Right ventricle myocardium inferior (tissue), 1 donor: ENCODE measurements around the gene NR6A1. TPM values are rescaled to one million over a fixed set of nuclear protein-coding genes. Genes with fewer than 3 reads are reported as not detected.

ENCODE experiments used
- ATAC-seq: fragments of 200-7000 bp; cut with Tn5 transposase; one replicate; pipeline ENCODE4 v1.9.1; 2020; ENCODE audit warnings: mild to moderate bottlenecking, moderate library complexity
- DNase-seq: peaks from one replicate; pipeline ENCODE4 v3.0.0; 2021; ENCODE audit errors: missing footprints
- intact Hi-C: fragments of 100-400 bp; cut with DNase I; formaldehyde crosslinking; loops from one replicate; pipeline ENCODE4 v1.11.0; 2022
- total RNA-seq: library from RNA; stranded (reverse); fragmentation: NEBNext Ultra II Directional; extraction: Animal tissue kit (Norgen Biotek cat#: 25700); gene quantifications from one replicate; pipeline ENCODE4 v1.2.1, GENCODE V29; 2021
- donor health status: DM: no; HTN: yes; CAD: no; lungs with severe emphysema.

Gene NR6A1
- total RNA-seq, 1 donor from 2014 or later = 1.2 TPM

GRCh38 chr9:124496463-124496862 lies 274.6 kb downstream of the NR6A1 start:
- no peak for ATAC-seq
- intact Hi-C loops = no loop called here
- DNase-seq = no peak

GRCh38 chr9:124496075-124496449 lies 275.0 kb downstream of the NR6A1 start:
- intact Hi-C loops = no loop called here
- ATAC-seq = no peak
- no peak for DNase-seq

GRCh38 chr9:124495126-124496074 lies 275.7 kb downstream of the NR6A1 start:
- ATAC-seq (no peak), DNase-seq (peak; percentile 68)
- intact Hi-C loops = no loop called here

DNA sequence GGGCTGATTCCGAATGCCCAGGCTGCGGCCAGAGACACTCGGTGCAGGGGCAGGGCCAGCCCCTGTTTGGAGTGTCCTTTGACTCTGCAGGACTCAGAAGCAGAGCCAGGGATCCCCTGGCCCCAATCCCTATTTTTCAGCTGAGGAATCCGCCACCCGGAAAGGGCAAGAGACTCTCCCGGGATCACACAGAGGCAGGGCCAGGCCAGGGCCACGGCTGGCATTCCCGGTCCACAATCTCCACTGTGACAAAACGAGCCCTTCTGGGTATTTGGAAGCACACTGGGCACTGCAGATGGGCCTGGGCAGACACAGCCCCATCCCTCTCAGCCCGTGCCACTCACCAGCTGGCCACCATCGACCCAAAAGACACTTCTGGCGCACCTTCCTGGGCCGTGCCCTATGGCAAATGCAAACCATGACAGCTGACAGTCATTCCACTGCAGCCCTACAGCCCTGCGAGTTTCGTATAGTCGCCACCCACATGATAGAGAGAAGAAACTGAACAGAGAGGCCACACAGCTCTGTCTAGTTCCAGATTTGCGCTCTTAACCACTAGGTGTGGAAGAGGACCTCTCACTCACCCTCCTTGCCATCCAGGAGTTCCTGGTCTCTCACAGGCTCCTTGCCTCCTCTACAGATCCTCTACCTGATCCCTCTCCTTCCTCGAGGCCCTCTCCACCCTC lies 277.2 kb downstream of the NR6A1 start:
- no peak for DNase-seq
- no peak for ATAC-seq
- intact Hi-C loops = no loop called here

GRCh38 chr9:124493218-124493617 lies 277.9 kb downstream of the NR6A1 start:
- DNase-seq (no peak), ATAC-seq (no peak)
- intact Hi-C loops = no loop called here

GRCh38 chr9:124492818-124493217 lies 278.3 kb downstream of the NR6A1 start:
- ATAC-seq (no peak), DNase-seq (peak; percentile 37)
- intact Hi-C loops = no loop called here

DNA sequence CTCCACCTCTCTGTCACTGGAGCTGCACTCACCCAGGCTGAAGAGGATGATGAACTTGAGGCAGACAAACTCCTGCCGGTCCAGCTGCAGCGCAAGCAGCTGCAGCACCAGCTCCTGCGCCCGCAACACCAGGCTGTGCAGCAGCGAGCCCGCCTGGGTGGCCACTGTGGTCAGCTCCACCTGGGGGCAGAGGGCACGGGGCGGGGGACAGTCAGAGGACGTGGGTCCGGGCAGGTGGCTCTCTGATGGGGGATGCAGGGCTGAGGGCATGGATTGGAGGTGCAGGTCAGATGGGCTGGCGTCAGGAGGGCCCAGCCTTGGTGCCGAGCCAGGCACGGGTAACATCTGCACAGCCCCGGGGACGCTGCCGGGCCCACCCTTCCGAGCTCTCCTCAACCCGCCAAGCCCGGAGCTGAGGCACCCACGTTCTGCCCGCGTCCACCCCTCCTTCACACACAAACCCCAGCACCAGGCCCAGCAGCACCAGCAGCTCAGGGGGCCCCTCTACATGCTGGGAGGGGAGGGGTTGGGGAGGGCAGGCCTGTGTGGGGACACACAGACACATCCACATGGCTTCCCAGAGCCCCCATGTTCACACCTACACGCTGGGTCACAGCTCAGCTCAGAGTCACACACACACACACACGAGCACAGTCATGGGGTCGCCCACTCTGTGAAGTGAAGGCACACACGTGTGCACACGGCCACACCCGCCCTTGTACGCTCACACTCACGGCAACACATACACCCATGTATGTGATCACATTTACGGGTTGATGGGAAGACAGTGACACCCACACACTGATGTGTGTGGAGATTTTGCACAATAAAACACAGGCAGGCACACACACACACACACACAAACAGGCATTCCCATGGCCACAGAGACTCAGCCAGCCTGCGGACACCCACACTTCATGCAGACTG lies 279.8 kb downstream of the NR6A1 start:
- DNase-seq (peak; percentile 61), ATAC-seq (no peak)
- intact Hi-C loops = no loop called here

DNA sequence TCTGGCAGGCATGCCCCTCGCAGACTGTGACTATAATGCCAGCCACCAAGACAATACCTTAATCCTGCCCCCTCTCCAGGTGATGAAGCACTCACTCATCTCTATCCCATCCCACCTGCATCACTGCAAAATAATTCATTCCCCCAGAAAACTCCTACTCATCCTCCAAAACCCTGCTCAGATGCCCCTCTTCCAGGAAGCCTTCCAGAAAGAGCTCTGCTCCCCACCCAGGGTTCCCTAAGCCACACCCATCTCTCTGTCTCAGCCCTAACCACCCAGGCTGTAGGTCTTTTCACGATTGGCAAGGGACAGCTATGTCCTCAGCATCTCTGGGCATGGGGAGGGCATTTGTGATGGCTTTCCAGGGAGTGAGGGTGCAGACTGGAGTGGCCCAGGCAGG lies 281.1 kb downstream of the NR6A1 start:
- intact Hi-C loops = no loop called here
- DNase-seq (no peak), ATAC-seq (no peak)

DNA sequence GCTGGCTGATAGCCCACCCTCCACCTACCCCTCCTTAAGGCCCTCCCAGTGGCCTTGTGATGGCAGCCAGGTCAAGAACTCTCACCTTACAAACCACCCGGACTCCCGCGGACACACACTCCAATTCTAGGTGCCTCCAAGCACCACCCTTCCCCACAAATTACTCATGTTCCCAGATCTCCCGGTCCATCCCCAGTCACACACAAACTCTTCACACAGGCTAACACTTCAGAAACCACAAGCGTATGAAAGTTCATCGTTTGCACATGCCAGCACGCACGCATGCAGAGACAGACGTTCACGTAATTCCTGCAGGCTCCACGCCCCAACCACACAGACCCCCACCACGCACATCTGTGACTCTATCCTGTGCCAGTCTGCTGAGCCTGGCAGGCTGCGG lies 281.9 kb downstream of the NR6A1 start:
- no peak for ATAC-seq

DNA sequence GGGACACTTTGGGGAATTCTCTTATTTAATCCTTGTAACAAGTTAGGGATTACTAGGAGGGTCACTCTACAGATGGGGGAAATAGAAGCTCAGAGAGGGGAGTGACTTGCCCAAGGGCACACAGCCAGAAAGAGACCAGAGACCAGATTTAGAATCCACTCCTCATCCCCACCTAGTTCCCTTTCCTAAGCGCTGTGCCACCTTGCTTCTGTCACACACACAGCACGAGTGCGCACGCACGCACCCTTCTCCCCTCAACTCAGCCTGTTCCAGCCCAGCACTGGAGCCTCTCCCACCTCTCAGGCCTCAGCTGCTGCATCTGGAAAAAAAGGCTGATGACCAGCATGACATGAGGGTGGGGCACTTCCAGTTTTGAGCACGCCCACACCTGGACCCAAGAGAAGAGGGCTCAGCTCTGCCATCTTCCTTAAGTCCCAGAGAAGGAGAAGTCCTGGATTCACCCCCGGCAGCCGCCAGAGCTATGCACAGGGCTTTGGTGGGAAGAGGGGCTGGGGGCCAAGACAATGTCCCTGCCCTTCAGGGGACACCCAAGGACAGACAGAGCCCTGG lies 282.4 kb downstream of the NR6A1 start:
- intact Hi-C loops = no loop called here
- DNase-seq (peak; percentile 39), ATAC-seq (no peak)

More for the DNA sequence above, 281.9 kb downstream of the NR6A1 start:
- intact Hi-C loops = no loop called here
- peak; percentile 18 for DNase-seq

- no peak for ATAC-seq
- DNase-seq = peak; percentile 41
- intact Hi-C loops = no loop called here
Observed at GRCh38 chr9:124487260-124488182, 283.6 kb downstream of the NR6A1 start.

- ATAC-seq (no peak), DNase-seq (no peak)
- intact Hi-C loops = no loop called here
Observed at GRCh38 chr9:124486778-124487259, 284.3 kb downstream of the NR6A1 start.

DNA sequence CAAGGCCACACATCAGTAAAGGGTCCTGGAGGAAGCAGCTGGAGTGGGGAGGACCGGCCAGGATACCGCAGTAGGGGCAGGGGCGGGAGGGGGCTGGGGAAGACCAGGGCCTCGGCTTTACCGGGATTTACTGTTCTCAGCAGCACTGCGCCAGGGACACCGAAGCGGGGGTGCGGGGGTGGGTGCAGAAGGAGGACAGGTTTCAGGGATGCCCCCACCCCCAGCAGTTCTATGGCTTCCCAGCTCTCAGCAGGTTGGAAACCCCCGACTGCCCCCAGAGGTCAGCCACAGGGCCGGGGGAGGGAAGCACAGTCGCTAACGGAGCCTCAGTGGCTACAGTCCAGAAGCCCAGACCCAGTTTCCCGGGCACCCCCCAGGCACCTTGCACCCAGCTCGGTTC lies 285.2 kb downstream of the NR6A1 start:
- intact Hi-C loops = no loop called here
- DNase-seq (peak; percentile 39), ATAC-seq (no peak)

GRCh38 chr9:124485201-124485600 lies 285.9 kb downstream of the NR6A1 start:
- DNase-seq (peak; percentile 46), ATAC-seq (no peak)
- intact Hi-C loops = no loop called here

DNA sequence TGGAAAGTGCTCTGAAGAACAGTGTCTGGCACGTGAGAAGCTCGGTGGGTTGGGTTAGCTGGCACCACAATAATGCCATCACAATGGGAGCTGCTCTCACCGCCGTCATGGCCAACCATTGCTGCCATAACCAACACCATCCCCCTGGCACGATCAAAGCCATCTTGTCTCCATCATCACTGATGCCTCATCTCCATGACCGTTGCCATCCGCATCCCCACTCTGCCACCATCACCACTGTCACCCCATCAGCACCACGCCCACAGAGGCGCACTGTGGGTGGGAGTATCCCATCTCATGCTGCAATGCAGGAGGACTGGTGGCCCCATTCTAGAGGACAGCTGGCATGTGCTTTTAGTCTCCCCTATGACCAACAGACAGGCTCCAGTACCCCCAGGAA lies 287.6 kb downstream of the NR6A1 start:
- intact Hi-C loops = no loop called here
- ATAC-seq = no peak

GRCh38 chr9:124482431-124483031 lies 288.6 kb downstream of the NR6A1 start:
- intact Hi-C loops = no loop called here
- ATAC-seq (no peak), DNase-seq (peak; percentile 65)

More for the DNA sequence above, 287.6 kb downstream of the NR6A1 start:
- DNase-seq = peak; percentile 53

DNA sequence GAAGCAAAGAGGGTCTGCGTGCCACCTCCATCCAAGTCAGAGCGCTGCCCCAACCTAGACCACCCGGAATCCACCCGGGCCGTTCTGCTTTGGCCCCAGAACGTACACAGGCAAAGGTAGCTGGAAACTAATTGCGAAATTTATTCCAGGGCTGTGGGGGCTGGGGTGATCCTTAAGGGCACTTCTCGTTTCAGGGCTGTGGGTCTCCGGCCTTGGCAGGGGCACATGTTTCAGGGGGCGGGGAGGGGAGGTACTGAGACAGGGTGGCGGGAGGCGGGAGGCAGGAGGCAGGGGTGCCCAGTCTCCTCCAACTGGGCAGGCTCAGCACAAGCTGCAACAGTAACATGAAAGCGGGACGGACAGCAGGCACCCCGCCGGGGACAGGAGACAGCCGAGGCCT lies 290.0 kb downstream of the NR6A1 start:
- no peak for ATAC-seq
- intact Hi-C loops = no loop called here

More for the DNA sequence above, 290.0 kb downstream of the NR6A1 start:
- DNase-seq = peak; percentile 45
